Sigmoid colon (tissue), 4 donors: ENCODE measurements around the gene PCDH12.

Source experiments
- EP300 ChIP-seq, 4 donors: sonication (generic); formaldehyde crosslinking; IDR thresholded peaks; one replicate each; pipeline ENCODE4 v1.6.1; 2017; ENCODE audit warnings: antibody characterized with exemption in 4 of 4
- POLR2A ChIP-seq, 2 donors: fragments of 450-650 bp; IDR thresholded peaks; one replicate each; pipeline ENCODE4 v1.6.1; 2016; ENCODE audit warnings: antibody characterized with exemption in 2 of 2, mild to moderate bottlenecking in 2 of 2, moderate library complexity in 2 of 2
- POLR2AphosphoS5 ChIP-seq, 4 donors: sonication (generic); formaldehyde crosslinking; IDR thresholded peaks; one replicate each; pipeline ENCODE4 v1.6.1; 2017; ENCODE audit warnings: antibody characterized with exemption in 4 of 4
- TF ChIP-seq, protein P1 (sequence below), 4 experiments: fragments of 450-650 bp in 3 of 4; fragments of 200-600 bp in 1 of 4; IDR thresholded peaks; one replicate each; pipeline ENCODE4 v1.5.1; 2016 to 2019; ENCODE audit warnings: antibody characterized with exemption in 4 of 4, mild to moderate bottlenecking in 3 of 4, moderate library complexity in 2 of 4

DNA sequence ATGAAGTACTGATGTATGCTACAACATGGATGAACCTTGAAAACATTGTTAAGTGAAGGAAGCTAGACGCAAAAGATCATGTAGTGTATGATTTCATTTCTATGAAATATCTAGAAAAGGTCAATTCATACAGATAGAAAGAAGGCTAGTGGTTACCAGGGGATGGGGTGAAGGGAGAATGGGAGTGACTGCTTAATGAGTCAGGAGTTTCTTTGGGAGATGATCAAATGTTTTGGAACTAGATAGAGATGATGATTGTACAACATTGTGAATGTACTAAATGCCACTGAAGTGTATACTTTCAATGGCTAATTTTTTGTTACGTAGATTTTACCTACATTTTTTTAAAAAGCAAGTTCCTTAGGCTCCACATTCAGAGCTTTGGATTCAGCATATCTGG, 49.2 kb downstream of the PCDH12 start:
- TF ChIP-seq, protein P1, sequence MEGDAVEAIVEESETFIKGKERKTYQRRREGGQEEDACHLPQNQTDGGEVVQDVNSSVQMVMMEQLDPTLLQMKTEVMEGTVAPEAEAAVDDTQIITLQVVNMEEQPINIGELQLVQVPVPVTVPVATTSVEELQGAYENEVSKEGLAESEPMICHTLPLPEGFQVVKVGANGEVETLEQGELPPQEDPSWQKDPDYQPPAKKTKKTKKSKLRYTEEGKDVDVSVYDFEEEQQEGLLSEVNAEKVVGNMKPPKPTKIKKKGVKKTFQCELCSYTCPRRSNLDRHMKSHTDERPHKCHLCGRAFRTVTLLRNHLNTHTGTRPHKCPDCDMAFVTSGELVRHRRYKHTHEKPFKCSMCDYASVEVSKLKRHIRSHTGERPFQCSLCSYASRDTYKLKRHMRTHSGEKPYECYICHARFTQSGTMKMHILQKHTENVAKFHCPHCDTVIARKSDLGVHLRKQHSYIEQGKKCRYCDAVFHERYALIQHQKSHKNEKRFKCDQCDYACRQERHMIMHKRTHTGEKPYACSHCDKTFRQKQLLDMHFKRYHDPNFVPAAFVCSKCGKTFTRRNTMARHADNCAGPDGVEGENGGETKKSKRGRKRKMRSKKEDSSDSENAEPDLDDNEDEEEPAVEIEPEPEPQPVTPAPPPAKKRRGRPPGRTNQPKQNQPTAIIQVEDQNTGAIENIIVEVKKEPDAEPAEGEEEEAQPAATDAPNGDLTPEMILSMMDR (IDR thresholded peaks at IDR 0.05): no peak
- TF ChIP-seq POLR2AphosphoS5 (IDR thresholded peaks at IDR 0.05) (no peak), POLR2A (IDR thresholded peaks at IDR 0.05) (no peak), EP300 (IDR thresholded peaks at IDR 0.05) (no peak)
